Stimulated activated CD8-positive, alpha-beta memory T cell treated with anti-CD3 and anti-CD28 coated beads, Interleukin-2, amount 100 ng/mL, for 48 hours (primary cell): ENCODE results near the gene CXorf66.
"Not testable (repeated sequence)": the region's sequence is repeated elsewhere in the genome, so short reads cannot be mapped to it uniquely, and the experiment has no call there.

Experiments
- DNase-seq, 2 donors: peaks; one replicate each; pipeline ENCODE4 v3.0.0-alpha.2; 2020; ENCODE audit warnings: low read depth in 2 of 2

Gene CXorf66

GRCh38 chrX:139924696-139925095 lies 40.6 kb downstream of the CXorf66 start:
- no peak for DNase-seq

GRCh38 chrX:139924069-139924695 lies 41.1 kb downstream of the CXorf66 start:
- DNase-seq = no peak

GRCh38 chrX:139921142-139921541 lies 44.2 kb downstream of the CXorf66 start:
- DNase-seq = not testable (repeated sequence)

GRCh38 chrX:139920316-139920715 lies 45.0 kb downstream of the CXorf66 start:
- no peak for DNase-seq

- no peak for DNase-seq
Measured at GRCh38 chrX:139914421-139914820, 50.9 kb downstream of the CXorf66 start.

- DNase-seq = no peak
Measured at GRCh38 chrX:139909712-139910111, 55.6 kb downstream of the CXorf66 start.

- no peak for DNase-seq
Measured at GRCh38 chrX:139907078-139907477, 58.2 kb downstream of the CXorf66 start.

- DNase-seq = no peak
Measured at GRCh38 chrX:139905743-139906142, 59.6 kb downstream of the CXorf66 start.
